ENCODE results near the gene SELENOM.
A peak's percentile ranks its signal among the peaks of the same experiment; 100 is the strongest.

GRCh38 chr22:31107894-31108218 is 488 bp upstream of the SELENOM start:
- TF ChIP-seq, protein P1, sequence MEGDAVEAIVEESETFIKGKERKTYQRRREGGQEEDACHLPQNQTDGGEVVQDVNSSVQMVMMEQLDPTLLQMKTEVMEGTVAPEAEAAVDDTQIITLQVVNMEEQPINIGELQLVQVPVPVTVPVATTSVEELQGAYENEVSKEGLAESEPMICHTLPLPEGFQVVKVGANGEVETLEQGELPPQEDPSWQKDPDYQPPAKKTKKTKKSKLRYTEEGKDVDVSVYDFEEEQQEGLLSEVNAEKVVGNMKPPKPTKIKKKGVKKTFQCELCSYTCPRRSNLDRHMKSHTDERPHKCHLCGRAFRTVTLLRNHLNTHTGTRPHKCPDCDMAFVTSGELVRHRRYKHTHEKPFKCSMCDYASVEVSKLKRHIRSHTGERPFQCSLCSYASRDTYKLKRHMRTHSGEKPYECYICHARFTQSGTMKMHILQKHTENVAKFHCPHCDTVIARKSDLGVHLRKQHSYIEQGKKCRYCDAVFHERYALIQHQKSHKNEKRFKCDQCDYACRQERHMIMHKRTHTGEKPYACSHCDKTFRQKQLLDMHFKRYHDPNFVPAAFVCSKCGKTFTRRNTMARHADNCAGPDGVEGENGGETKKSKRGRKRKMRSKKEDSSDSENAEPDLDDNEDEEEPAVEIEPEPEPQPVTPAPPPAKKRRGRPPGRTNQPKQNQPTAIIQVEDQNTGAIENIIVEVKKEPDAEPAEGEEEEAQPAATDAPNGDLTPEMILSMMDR (IDR thresholded peaks at IDR 0.05): peak in 1 of 6 experiments; percentile 0
- no peak for TF ChIP-seq POLR2A (IDR thresholded peaks at IDR 0.05)
